ENCODE measurements around the gene RABL6. TPM values are rescaled to one million over a fixed set of nuclear protein-coding genes. Genes with fewer than 3 reads are reported as not detected.
A peak's percentile ranks its signal among the peaks of the same experiment; 100 is the strongest.
"Not testable (repeated sequence)": the region's sequence is repeated elsewhere in the genome, so short reads cannot be mapped to it uniquely, and the experiment has no call there.

The RABL6 gene
- total RNA-seq, 2 experiments from 2014 or later: 113 to 133 TPM

GRCh38 chr9:136786451-136786850 lies 21.3 kb upstream of the RABL6 start:
- H3K9me3 ChIP-seq (ENCODE audit: low read length): no peaks in the 10 kb centered on the region
- no peaks in the 10 kb centered on the region for H3K36me3 ChIP-seq (ENCODE audit: insufficient read depth, low read length)
- no peaks in the 10 kb centered on the region for H3K79me2 ChIP-seq (ENCODE audit: insufficient read depth, low read depth, low read length)
- H3K27ac ChIP-seq (ENCODE audit: low read depth, low read length, poor library complexity, severe bottlenecking): no peak overlapping the region
- intact Hi-C loops (cut with micrococcal nuclease; ENCODE audit: unreplicated experiment): loop anchor here (5.0 kb wide), 1 partner anchor 101 kb away; the partner anchor contains the start of gene TRAF2
- no peak for TF ChIP-seq CTCF (conservative IDR thresholded peaks at IDR 0.05; ENCODE audit: low read length)
- no peak for TF ChIP-seq EZH2phosphoT487 (IDR thresholded peaks at IDR 0.05; ENCODE audit: borderline replicate concordance, low read depth, low read length)
- no TSS peak for BruUV-seq (replicated peaks)
- DNase-seq (ENCODE audit: low spot score): no peak
- no peak overlapping the region for H3K4me2 ChIP-seq (ENCODE audit: low read length)
- no peaks in the 10 kb centered on the region for H4K20me1 ChIP-seq (ENCODE audit: insufficient read depth, low read length)
- ChIA-PET POLR2A (interaction anchor here (0.5 kb wide), 1 partner anchor 847 kb away, joined by 3 read pairs; no protein-coding TSS in a partner anchor), CTCF (ENCODE audit: unreplicated experiment) (interaction anchor here (0.5 kb wide), 1 partner anchor 192 kb away, joined by 3 read pairs; no protein-coding TSS in a partner anchor)
- no peak overlapping the region for H2AFZ ChIP-seq (ENCODE audit: low read length)
- H3K9me2 ChIP-seq (ENCODE audit: insufficient read depth, low read length): no peaks in the 10 kb centered on the region
- H3K4me3 ChIP-seq (ENCODE audit: low read depth, low read length, poor library complexity, severe bottlenecking): no peak overlapping the region
- H3K4me1 ChIP-seq (ENCODE audit: insufficient read depth, low read length, poor library complexity, severe bottlenecking): peaks cover 12% of the 10 kb centered on the region

GRCh38 chr9:136786983-136787382 lies 20.8 kb upstream of the RABL6 start:
- not testable (repeated sequence) for H3K27ac ChIP-seq (ENCODE audit: low read depth, low read length, poor library complexity, severe bottlenecking); H4K20me1 ChIP-seq (ENCODE audit: insufficient read depth, low read length); H3K4me2 ChIP-seq (ENCODE audit: low read length); H3K36me3 ChIP-seq (ENCODE audit: insufficient read depth, low read length); H2AFZ ChIP-seq (ENCODE audit: low read length); BruUV-seq (replicated peaks); DNase-seq (ENCODE audit: low spot score); H3K4me3 ChIP-seq (ENCODE audit: low read depth, low read length, poor library complexity, severe bottlenecking); H3K79me2 ChIP-seq (ENCODE audit: insufficient read depth, low read depth, low read length); H3K9me3 ChIP-seq (ENCODE audit: low read length); H3K9me2 ChIP-seq (ENCODE audit: insufficient read depth, low read length)
- intact Hi-C loops (cut with micrococcal nuclease; ENCODE audit: unreplicated experiment): loop anchor here (1.0 to 5.0 kb wide), 2 partner anchors 100 to 248 kb away; partner anchors contain the start of gene TRAF2
- ChIA-PET POLR2A (interaction anchor here (0.5 to 0.6 kb wide), 2 partner anchors 92 to 846 kb away, joined by 3 read pairs; no protein-coding TSS in a partner anchor), CTCF (ENCODE audit: unreplicated experiment) (interaction anchor here (0.5 kb wide), 1 partner anchor 191 kb away, joined by 3 read pairs; no protein-coding TSS in a partner anchor)
- peaks cover 15% of the 10 kb centered on the region for H3K4me1 ChIP-seq (ENCODE audit: insufficient read depth, low read length, poor library complexity, severe bottlenecking)

GRCh38 chr9:136787690-136788400 lies 19.9 kb upstream of the RABL6 start:
- POLR2A ChIA-PET: no interaction called here

GRCh38 chr9:136788644-136789522 lies 18.9 kb upstream of the RABL6 start:
- H3K4me3 ChIP-seq (ENCODE audit: low read depth, low read length, poor library complexity, severe bottlenecking); CTCF ChIA-PET (ENCODE audit: unreplicated experiment); H2AFZ ChIP-seq (ENCODE audit: low read length); H3K36me3 ChIP-seq (ENCODE audit: insufficient read depth, low read length); POLR2A ChIA-PET; H3K79me2 ChIP-seq (ENCODE audit: insufficient read depth, low read depth, low read length); BruUV-seq (replicated peaks); DNase-seq (ENCODE audit: low spot score); H3K9me2 ChIP-seq (ENCODE audit: insufficient read depth, low read length); H3K27ac ChIP-seq (ENCODE audit: low read depth, low read length, poor library complexity, severe bottlenecking); H3K9me3 ChIP-seq (ENCODE audit: low read length); H3K4me2 ChIP-seq (ENCODE audit: low read length); H4K20me1 ChIP-seq (ENCODE audit: insufficient read depth, low read length): not testable (repeated sequence)
- intact Hi-C loops (cut with micrococcal nuclease; ENCODE audit: unreplicated experiment): loop anchor here (5.0 kb wide), 1 partner anchor 98 kb away; the partner anchor contains the start of gene TRAF2
- peaks cover 20% of the 10 kb centered on the region for H3K4me1 ChIP-seq (ENCODE audit: insufficient read depth, low read length, poor library complexity, severe bottlenecking)

More at GRCh38 chr9:136787690-136788400, 19.9 kb upstream of the RABL6 start:
- Histone ChIP-seq H4K20me1 (ENCODE audit: insufficient read depth, low read length) (no peaks in the 10 kb centered on the region), H3K79me2 (ENCODE audit: insufficient read depth, low read depth, low read length) (no peaks in the 10 kb centered on the region), H3K9me3 (ENCODE audit: low read length) (no peaks in the 10 kb centered on the region), H3K4me2 (ENCODE audit: low read length) (peak overlapping the region; percentile 40; the same call in 1 of the 2 replicates), H3K4me1 (ENCODE audit: insufficient read depth, low read length, poor library complexity, severe bottlenecking) (peaks cover 20% of the 10 kb centered on the region), H3K27ac (ENCODE audit: low read depth, low read length, poor library complexity, severe bottlenecking) (no peak overlapping the region), H2AFZ (ENCODE audit: low read length) (no peak overlapping the region), H3K36me3 (ENCODE audit: insufficient read depth, low read length) (no peaks in the 10 kb centered on the region), H3K4me3 (ENCODE audit: low read depth, low read length, poor library complexity, severe bottlenecking) (no peak overlapping the region), H3K9me2 (ENCODE audit: insufficient read depth, low read length) (no peaks in the 10 kb centered on the region)
- intact Hi-C loops (cut with micrococcal nuclease; ENCODE audit: unreplicated experiment): loop anchor here (1.0 to 5.0 kb wide), 2 partner anchors 99 to 247 kb away; partner anchors contain the start of gene TRAF2
- BruUV-seq (replicated peaks): no TSS peak
- CTCF ChIA-PET (ENCODE audit: unreplicated experiment): no interaction called here
- no peak for TF ChIP-seq EZH2phosphoT487 (IDR thresholded peaks at IDR 0.05; ENCODE audit: borderline replicate concordance, low read depth, low read length)
- TF ChIP-seq CTCF (conservative IDR thresholded peaks at IDR 0.05; ENCODE audit: low read length): peak; percentile 89
- DNase-seq (ENCODE audit: low spot score): peak; percentile 83
